HG03097 (cell line): ENCODE measurements around the gene DCC.

Experiments
- ATAC-seq: cut with Tn5 transposase; IDR thresholded peaks from one replicate; pipeline ENCODE4 v1.9.1; 2021; ENCODE audit not compliant: unreplicated experiment, low FRiP score

DCC gene

DNA sequence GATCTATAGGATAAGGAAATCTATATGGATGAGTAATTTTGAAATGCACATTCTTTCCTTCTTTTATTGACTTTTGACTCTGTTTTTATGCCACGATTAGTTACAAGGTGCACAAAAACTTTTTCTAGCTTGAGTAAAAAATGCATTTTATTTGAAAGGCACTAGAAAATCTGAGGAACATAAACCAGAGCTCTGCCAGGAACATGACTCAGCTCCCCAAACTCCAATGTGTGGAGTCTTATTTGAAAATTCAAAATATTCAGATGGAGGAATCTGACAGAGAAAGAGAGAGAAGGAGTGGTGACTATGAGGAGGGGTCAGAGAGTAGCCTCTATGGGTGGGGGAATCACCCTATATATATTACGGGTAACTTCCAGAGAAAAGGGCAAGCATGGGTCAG lies 231.0 kb downstream of the DCC start:
- no peak for ATAC-seq

DNA sequence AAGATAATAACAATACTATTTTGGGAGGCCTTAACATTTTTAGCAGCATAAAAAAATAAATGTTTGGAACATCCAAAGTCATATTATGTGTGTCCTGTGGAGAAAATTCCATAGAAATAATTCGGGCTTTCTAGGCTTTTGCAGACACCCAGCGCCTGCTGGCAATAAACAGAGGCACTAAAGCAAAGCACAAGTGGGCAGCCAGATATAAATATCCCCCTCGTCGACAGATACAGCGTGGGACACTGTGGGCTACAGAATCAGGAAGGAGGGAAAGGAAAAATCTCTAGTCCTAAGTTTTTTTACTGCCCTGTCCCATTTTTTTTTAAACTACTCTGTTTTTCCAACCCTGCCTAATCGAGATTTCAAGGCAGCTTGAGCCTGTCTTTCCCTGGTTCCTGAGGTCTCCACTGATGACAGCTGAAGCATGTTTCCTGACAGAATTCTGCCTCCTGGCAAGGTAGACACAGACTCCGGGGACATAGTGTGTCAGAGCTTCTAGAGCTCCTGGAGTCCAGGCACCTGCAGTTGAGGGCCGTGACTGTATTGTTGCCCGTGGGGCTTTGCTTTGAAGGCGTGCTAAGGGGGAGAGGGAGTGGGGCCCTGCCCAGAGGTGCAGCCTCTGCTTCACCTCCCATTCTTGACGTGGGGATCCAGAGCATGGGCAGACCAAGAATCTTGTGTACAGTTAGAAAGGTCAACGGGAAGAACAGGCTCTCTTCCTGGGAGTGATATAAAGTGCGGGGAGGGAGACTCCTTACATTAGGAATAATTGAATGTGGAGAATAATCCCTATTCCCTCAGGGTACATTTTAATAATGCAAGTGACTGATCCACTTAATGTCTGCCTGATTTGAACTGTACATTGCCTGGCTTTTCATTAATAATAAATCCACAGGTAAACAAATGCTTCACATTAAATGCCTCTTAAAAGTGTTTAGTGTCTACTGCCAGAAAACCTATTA lies 232.3 kb downstream of the DCC start:
- no peak for ATAC-seq

DNA sequence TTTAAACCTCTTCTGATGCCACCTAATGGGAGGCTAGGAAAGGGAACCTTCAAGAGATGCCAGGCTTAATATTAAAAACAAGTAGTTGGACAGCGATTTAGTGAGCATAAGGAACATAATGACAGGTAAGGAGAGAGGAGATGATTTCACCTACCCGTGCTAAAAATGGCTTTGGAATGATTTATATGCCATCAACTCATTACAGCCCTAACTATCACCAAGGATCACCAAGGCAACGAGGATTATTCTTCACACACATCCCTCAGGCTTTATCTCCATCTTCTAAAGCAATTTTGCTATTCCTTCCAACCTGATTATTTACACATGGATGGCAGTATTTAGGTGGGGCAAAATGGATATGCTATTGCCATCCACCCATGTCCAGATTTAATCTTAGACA lies 237.8 kb downstream of the DCC start:
- ATAC-seq, result no peak

DNA sequence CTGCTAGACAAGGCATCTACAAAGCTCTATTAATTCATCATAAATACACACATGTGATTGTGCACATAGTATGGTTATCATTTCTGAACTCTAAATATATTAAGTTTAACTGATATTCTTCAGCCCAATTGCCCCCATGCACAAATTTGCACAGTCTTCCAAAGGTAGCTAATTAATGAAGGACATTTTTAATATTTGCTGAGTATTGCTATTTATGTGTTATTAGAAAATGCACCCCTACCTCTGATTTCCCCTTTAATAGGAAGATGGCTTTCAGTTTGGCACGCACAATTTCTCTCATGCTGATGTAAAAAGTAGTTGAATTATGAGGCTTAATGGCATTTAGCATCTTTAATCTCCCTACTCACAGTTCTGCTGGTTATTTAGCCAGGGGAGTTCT lies 242.1 kb downstream of the DCC start:
- ATAC-seq, result no peak

DNA sequence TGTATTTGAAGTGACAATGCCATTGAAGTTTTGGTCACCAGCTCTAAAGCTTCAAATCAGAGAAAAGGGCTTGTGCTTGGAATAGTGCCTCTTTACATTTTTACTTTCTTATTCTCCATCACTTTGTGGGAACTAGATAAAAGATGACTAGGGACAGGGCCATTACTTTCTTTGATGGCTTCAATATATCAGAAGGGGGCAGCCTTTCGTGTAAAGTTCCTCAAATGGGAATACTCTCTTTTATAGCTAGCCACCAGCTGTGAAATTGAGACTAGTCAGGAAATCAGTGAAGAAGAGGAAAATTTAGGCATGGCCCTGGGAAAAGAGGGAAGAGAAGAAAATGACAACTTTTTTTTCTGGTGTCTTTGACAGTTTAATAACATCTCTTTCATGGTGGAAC lies 242.5 kb downstream of the DCC start:
- no peak for ATAC-seq

DNA sequence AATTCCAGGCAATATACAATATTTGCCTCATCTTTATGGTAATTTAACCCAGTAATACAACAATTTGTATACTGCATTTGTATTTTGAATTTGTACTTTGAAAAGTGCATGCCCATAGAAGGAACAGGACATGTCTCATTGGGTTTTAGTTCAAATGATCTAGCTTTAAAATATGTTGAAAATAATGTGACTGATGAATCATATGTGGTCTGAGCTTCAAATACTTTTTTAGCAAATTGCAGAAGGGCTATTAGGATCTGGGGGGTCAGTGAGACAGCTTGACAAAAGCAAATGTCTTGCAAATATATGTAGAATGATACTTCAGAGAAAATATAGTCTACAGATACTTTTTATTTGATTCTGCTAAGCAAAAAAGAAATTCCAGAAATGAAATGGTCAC lies 248.9 kb downstream of the DCC start:
- ATAC-seq, result no peak

DNA sequence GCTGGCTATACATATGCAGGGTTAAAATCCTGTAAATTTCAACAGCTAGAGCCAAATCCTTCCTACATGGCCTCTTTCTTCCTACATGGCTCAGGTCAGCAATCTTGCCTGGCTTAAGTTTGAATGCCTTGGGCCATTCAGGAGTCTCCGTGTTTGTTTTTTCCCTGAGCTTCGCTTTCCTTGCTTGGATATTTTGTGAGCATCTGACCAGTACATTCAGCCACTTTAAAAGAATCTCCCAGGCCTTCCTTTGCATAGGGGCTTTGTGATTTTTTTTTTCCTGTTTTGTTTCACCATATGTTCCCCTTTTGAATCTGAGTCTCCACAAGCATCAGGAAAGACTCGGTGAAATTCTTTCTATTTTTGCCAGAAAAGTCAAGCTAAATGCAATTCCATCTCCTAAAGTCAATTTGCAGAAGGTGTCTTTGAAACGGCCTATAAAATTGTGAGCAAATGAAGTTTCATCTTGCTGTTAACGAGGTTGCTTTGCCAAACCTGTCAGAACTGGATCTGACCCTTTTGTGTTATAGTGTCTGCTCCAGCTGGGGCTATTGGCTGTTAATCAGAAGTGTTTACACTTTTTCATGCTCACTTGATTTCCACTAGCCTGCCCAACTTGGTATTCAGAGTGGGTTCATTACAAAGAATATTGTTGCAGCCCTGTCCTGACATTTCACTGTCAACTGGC lies 256.9 kb downstream of the DCC start:
- ATAC-seq, result no peak

DNA sequence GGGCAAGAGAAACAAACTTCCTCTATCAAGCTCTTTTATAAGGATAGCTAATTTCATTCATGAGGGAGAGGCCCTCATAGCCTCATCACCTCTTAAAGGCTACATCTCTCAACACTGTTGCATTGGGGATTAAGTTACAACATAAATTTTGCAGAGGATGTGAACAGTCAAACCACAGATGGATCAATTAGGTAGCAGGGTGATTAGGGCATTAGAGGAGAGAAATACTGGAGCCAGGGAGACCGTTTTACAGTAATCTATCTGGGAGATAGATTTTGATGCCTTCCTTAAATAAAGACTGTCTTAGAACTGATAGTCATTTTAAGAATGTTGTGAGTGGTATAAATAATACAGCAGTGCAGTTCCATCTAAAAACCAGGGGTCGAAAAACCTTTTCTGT lies 258.9 kb downstream of the DCC start:
- ATAC-seq, result no peak

DNA sequence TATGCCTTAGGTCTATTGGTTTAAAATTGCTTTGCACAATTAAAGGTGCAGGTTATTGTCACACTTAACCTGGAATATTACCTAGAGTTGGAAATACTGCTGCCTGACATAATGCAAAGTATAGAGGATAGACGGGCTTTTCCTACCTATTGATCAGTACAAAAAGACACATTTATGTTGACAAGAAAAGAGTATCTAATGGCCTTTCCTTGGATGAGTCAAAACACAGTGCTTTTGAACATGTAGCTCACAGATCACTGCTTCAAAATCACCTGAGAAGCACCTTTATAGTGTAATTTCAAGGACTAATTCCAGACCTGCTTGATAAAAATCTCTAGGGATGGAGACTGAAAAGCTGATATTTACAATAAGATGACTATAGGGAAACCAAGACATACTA lies 262.8 kb downstream of the DCC start:
- no peak for ATAC-seq

DNA sequence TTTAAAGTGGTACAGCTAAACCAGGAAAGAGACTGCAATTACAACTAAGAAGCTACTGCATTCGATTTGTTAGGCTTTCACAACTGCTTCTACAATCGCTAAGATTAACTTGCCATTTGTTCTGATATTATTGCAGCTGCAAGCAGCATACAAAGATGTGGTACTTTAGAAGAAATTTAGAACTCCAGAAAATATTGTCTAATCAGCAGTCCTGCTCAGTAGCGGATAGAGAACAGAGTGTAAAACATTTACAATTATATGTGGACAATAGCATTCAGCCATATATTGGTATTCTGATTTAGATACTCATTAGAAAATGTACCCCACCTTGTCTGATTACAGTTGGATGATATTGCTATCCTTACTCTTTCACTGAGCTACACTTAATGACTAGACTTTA lies 265.3 kb downstream of the DCC start:
- no peak for ATAC-seq

DNA sequence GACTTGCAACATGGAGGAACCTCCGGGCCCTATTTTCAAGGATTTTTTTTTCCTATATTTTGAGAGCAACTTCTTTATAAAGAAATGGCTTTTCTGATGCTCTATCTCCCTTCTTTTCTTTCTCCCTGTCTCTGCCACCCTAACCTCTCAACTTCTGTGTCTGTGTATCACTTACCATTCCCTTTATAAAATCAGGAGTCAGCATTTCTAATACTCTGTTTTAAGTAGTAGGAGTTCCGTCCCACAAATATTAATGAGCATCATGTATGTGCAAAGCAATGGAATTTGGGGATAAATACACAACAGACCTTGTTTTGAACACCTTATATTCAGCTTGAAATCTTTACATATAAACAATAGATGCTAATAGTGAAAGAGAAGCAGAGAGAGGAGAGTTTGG lies 268.0 kb downstream of the DCC start:
- ATAC-seq, result no peak

DNA sequence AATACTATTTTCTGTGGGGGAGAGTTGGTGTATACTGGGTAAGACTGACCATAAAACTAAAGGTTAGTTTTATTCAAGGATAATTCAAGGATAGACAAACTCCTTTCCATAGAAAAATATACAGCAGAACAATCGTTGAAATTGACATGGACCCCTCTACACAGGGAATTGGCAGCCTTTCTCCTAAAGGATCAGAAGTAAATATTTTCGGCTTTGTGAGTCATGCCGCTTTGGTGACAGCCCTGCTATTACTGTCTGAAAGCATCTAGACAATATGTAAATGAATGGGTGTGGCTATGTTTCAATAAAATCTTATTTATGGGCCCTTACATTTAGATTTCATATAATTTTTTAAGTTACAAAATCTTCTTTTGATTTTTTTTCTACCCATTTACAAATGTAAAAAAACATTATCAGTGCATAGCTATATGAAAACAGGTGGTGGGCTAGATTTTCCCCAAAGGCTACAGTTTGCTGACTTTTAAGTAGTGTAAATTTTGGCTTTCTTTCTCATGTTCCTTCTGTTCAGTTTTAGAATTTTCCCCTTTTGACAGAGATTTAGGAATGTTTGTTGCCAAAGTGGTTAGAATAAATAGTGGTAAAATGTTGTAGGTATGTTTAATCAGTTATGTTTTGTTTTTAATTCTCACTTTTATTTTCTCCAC lies 270.6 kb downstream of the DCC start:
- ATAC-seq, result no peak

DNA sequence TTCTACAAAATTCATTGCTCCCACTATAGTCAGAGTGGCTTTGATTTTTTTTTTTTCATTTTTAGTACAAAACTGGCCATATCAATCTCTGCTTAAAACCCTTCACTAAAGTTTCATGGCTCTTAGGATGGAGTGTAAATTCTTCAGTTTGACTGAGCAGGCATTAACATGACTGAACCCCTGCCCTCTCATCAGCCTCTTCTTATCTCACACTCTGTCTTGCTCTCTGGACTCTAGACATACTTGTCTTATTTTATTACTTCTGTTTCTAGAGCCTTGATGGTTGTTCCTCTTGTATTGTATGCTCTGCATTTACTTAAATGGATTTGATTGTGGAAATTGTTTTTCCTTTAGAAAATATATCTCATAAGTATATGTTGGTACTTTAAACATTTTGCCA lies 272.4 kb downstream of the DCC start:
- ATAC-seq, result no peak

DNA sequence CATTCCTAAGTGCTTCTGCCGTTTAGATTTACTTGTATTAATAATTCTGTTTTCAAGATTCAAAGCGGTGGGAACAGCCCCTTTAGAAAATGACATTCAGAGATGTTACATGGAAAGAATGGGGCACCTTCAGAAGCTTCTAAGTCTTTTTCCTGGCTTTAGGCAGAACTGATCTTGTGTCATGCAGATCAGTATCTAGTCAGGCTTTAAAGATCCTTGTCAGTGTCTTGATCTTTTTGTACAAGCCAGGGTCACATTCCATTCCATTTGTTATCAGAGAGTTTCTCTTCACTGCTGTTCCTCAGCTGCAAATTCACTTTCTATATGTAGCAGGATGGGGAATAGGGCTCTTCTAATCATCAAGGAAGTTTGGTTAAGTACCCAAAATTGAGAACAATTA lies 275.3 kb downstream of the DCC start:
- no peak for ATAC-seq

DNA sequence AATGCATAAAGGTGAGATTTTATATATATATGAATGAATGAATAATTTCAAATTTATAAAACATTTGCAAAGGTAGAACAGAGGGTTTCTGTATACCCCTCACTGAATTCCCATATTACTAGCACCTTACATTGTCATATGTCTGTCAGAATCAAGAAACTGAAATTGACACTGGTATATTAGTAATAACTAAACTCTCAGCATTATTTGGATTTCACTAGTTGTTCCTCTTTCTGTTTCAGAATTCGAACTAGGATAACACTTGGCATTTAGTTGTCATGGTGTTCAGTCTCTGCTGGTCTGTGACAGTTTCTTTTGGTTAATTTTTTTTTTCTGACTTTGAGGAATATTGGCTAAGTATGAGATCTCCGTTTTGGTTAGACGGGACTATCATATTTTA lies 275.9 kb downstream of the DCC start:
- no peak for ATAC-seq

DNA sequence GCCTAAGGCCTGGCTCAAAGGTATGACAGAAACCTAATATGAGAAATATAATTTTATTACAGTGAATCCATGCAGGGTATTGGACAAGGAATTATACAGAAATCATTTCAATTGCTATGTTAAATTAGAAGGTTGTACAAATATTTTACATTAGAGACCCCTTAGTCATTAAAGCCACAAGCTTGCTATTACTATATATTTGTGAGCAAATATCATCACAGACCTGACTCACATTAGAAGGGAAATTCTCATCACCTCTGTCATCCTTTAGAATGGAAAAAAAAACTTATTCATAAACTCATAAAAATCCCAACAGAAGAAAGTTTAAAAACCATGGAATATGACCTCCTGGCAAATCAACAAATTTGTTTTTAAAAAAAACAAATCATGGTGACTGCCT lies 277.9 kb downstream of the DCC start:
- ATAC-seq, result no peak

DNA sequence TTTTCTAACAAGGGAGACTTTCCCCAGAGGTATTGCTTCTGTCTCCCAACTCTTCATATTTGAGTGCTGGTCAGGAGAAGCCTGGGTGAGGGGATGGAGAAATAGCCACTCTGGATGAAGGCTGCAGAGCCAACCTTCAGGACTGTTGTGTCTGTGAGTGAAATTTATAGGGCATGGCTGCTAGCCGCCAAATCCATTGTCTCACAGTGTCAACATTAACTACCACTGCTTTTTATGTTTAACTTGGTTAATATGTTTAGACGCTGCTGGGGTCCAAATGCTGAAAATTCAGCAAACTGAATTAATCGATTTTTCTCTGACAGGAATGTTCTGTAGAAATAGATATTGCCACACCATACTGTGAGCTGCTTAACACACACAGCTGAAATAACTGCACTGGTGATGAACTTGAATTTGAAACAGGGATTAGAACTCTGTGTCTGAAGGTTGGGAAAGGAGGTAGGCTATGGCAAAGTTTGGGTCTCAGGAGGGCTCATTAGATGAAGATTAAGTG lies 281.0 kb downstream of the DCC start:
- no peak for ATAC-seq

DNA sequence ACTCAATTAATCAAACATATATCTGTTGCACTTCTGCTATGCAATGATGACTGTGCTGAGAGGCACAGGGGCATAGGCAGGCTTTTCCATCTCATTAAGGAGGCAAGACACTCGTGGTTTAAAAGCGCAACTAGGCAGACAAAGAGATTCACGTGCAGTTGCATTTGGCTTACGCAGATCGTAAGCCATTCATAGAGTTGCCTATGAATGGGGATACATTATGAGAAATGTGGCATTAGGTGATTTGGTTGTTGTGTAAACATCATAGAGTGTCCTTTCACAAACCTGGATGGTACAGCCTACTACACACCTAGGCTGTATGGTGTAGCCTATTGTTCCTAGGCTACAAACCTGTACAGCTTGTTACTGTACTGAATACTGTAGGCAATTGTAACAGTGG lies 284.7 kb downstream of the DCC start:
- ATAC-seq, result no peak

DNA sequence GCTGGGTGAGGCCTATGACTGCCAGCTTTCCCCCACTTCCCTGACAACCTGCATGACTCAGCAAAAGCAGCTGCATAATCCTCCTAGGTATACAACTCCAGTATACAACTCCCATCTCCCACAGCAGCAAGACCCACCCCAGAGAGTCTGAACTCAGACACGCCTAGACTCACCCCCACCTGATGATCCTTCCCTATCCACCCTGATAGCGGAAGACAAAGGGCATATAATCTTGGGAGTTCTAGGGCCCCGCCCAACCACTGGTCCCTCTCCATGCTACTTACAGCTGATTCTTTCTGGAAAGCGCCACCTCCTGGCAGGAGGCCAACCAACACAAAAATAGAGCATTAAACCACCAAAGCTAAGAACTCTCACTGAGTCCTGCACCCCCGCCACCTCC lies 296.5 kb downstream of the DCC start:
- ATAC-seq, result no peak

DNA sequence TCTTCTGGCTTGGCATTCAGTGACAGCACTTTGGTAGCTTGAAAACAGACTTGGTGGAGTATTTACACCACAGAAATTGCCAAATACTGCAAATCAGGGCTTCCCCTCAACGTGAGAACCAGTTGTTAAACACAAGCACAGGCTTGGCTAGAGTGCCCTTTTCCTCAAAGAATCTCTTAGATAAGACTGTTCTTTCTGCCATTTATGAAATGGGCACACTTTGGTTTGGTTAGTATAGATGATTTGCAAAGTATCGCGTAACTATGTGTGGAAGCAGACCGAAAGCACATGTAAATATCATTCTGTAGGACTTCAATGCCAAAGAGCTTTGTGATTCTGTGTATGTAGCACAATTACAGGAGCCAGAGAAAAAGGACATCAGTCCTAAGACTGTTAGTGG lies 308.2 kb downstream of the DCC start:
- no peak for ATAC-seq

DNA sequence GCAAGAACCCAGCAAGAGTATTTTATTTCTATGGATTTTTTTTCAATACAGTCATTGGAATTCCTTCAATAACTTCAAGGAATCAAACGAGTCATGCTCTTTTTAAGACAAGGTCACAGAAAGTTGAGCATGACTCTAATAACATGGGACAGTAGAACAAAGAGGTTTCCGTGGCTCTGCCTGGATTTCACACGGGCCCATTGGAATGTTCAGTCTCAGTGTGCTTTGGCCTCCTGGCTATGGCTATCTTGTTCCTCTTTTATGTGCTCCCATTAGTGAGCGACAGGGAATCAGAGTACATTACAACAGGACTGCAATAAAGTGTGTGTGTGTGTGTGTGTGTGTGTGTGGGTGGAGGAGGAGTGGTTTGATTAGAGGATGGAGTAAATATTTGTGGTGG lies 312.4 kb downstream of the DCC start:
- no peak for ATAC-seq
